HCT116 (cell line): ENCODE data around the gene OPRD1. TPM values are rescaled to one million over a fixed set of nuclear protein-coding genes. Genes with fewer than 3 reads are reported as not detected.

ENCODE experiments used
- ATAC-seq: fragments of 200-7000 bp; cut with Tn5 transposase; 2 replicates; pipeline ENCODE4 v1.9.1; 2020; ENCODE audit warnings: mild to moderate bottlenecking, moderate library complexity
- BruUV-seq: library from RNA; stranded (reverse); fragments of 400-500 nt; replicated peaks from 2 replicates; lab custom pipeline; 2021; lab: Mats Ljungman, UMichigan
- CTCF ChIA-PET: fragments of 300-600 bp; sonication (Branson Sonifier 250); formaldehyde crosslinking; loops from one replicate; lab custom pipeline; 2021; ENCODE audit warnings: antibody characterized with exemption; lab: Charles Lee
- POLR2A ChIA-PET: fragments of 300-600, 350-600 bp; sonication (Branson Sonifier 250); formaldehyde crosslinking; loops from one replicate; lab custom pipeline; 2021; ENCODE audit warnings: antibody characterized with exemption; lab: Charles Lee
- RAD21 ChIA-PET, 2 experiments: fragments of 300-600 bp; sonication (Branson Sonifier 250); formaldehyde crosslinking; loops; one replicate each; lab custom pipeline; 2023; ENCODE audit warnings: low total read pairs in 2 of 2; ENCODE audit not compliant: uncharacterized antibody in 2 of 2, unreplicated experiment in 2 of 2, low non-redundant PET in 1 of 2; lab: Charles Lee
- DNase-seq: peaks from one replicate; pipeline ENCODE4 v3.0.0-alpha.2; 2010; ENCODE audit warnings: low read depth, low spot score
- H2AFZ ChIP-seq: fragments of 200-600 bp; shearing (Covaris generic), sonication (generic); 2 replicates; pipeline ENCODE4 v1.6.1; 2017; ENCODE audit warnings: low read depth, mixed run types, mixed read lengths, antibody characterized with exemption, low read length; ENCODE audit not compliant: poor library complexity, severe bottlenecking
- H3K27ac ChIP-seq: 2 replicates; pipeline ENCODE4 v1.5.1; 2012; ENCODE audit warnings: low read depth, low read length
- H3K27me3 ChIP-seq: fragments of 200-600 bp; sonication (generic); 2 replicates; pipeline ENCODE4 v1.6.1; 2016; ENCODE audit warnings: mixed run types, low read length, mixed read lengths; ENCODE audit not compliant: insufficient read depth
- H3K36me3 ChIP-seq, 2 experiments: fragments of 200-500 bp in 1 of 2; fragments of 200-600 bp in 1 of 2; sonication (Bioruptor generic) in 1 of 2; sonication (generic) in 1 of 2; 2 replicates each; pipeline versions ENCODE4 v1.5.1 to v1.6.1; 2014 to 2016; ENCODE audit warnings: low read length in 2 of 2, inconsistent platforms in 1 of 2, mixed read lengths in 1 of 2, mixed run types in 1 of 2; ENCODE audit not compliant: insufficient read depth in 2 of 2, control insufficient read depth in 1 of 2
- H3K4me1 ChIP-seq, 2 experiments: fragments of 200-600 bp in 1 of 2; sonication (generic) in 1 of 2; 2 replicates each; pipeline versions ENCODE4 v1.5.1 to v1.6.1; 2012 to 2017; ENCODE audit warnings: low read length in 2 of 2, inconsistent platforms in 1 of 2, mild to moderate bottlenecking in 1 of 2, mixed read lengths in 1 of 2, mixed run types in 1 of 2, moderate library complexity in 1 of 2; ENCODE audit not compliant: insufficient read depth in 2 of 2, control insufficient read depth in 1 of 2
- H3K4me2 ChIP-seq: fragments of 200-600 bp; sonication (generic); 2 replicates; pipeline ENCODE4 v1.6.1; 2017; ENCODE audit warnings: mixed run types, low read length, mixed read lengths
- H3K4me3 ChIP-seq, 2 experiments: fragments of 200-600 bp in 1 of 2; sonication (generic) in 1 of 2; replicated peaks in 1 of 2; 2 replicates each; pipeline ENCODE4 v1.5.1; 2011 to 2016; ENCODE audit warnings: low read length in 2 of 2, control low read depth in 1 of 2, low read depth in 1 of 2, mild to moderate bottlenecking in 1 of 2, mixed read lengths in 1 of 2, mixed run types in 1 of 2
- H3K79me2 ChIP-seq: fragments of 200-600 bp; sonication (generic); 2 replicates; pipeline ENCODE4 v1.6.1; 2017; ENCODE audit warnings: mild to moderate bottlenecking, mixed run types, low read length, moderate library complexity, mixed read lengths; ENCODE audit not compliant: insufficient read depth
- H3K9ac ChIP-seq: fragments of 200-600 bp; sonication (generic); 2 replicates; pipeline ENCODE4 v1.6.1; 2016; ENCODE audit warnings: low read length, mixed read lengths
- H3K9me2 ChIP-seq: fragments of 200-600 bp; sonication (generic), shearing (Covaris generic); 2 replicates; pipeline ENCODE4 v1.6.1; 2017; ENCODE audit warnings: mixed run types, mild to moderate bottlenecking, moderate library complexity; ENCODE audit not compliant: insufficient read depth
- H3K9me3 ChIP-seq, 2 experiments: fragments of 200-500 bp in 1 of 2; fragments of 200-600 bp in 1 of 2; sonication (Bioruptor generic) in 1 of 2; sonication (generic) in 1 of 2; 2 replicates each; pipeline ENCODE4 v1.6.1; 2014 to 2017; ENCODE audit warnings: low read length in 2 of 2, mixed read lengths in 2 of 2, inconsistent platforms in 1 of 2, low read depth in 1 of 2, mild to moderate bottlenecking in 1 of 2, mixed run types in 1 of 2, moderate library complexity in 1 of 2; ENCODE audit not compliant: control insufficient read depth in 1 of 2, insufficient read depth in 1 of 2
- H4K20me1 ChIP-seq: fragments of 200-600 bp; sonication (generic), shearing (Covaris generic); 2 replicates; pipeline ENCODE4 v1.6.1; 2017; ENCODE audit warnings: mixed run types, mild to moderate bottlenecking, moderate library complexity; ENCODE audit not compliant: insufficient read depth
- CBX3 ChIP-seq: IDR thresholded peaks from 2 replicates; pipeline ENCODE4 v1.6.1; 2012; ENCODE audit warnings: low read depth
- EGR1 ChIP-seq: IDR thresholded peaks from 2 replicates; pipeline ENCODE4 v1.6.1; 2012; ENCODE audit warnings: low read depth
- ELF1 ChIP-seq: IDR thresholded peaks from 2 replicates; pipeline ENCODE4 v1.6.1; 2012; ENCODE audit warnings: low read depth, borderline replicate concordance
- EZH2 ChIP-seq: fragments of 200-600 bp; sonication (generic); IDR thresholded peaks from 2 replicates; pipeline ENCODE4 v1.6.1; 2017; ENCODE audit warnings: antibody characterized with exemption, mixed run types
- EZH2phosphoT487 ChIP-seq: fragments of 200-600 bp; IDR thresholded peaks from 2 replicates; pipeline ENCODE4 v1.6.1; 2018; ENCODE audit warnings: antibody characterized with exemption, borderline replicate concordance
- MAX ChIP-seq: IDR thresholded peaks from 2 replicates; pipeline ENCODE4 v1.6.1; 2012
- SIN3A ChIP-seq: IDR thresholded peaks from 2 replicates; pipeline ENCODE4 v1.6.1; 2012; ENCODE audit warnings: low read depth
- YY1 ChIP-seq: IDR thresholded peaks from 2 replicates; pipeline ENCODE4 v1.6.1; 2011; ENCODE audit warnings: low read length, low read depth, moderate library complexity, mild to moderate bottlenecking; ENCODE audit not compliant: insufficient replicate concordance; ENCODE audit errors: extremely low read depth
- ZBTB33 ChIP-seq: IDR thresholded peaks from 2 replicates; pipeline ENCODE4 v1.6.1; 2011; ENCODE audit warnings: mild to moderate bottlenecking, low read length, moderate library complexity; ENCODE audit not compliant: insufficient replicate concordance; ENCODE audit errors: extremely low read depth
- intact Hi-C: fragments of 100-400 bp; cut with micrococcal nuclease; formaldehyde crosslinking; loops from 2 replicates; pipeline ENCODE4 v1.10.0; 2022
- total RNA-seq: library from RNA; stranded (reverse); gene quantifications from one replicate; pipeline ENCODE4 v1.2.1, GENCODE V29; 2021; ENCODE audit not compliant: unreplicated experiment

OPRD1 gene
- total RNA-seq, 1 experiment from 2014 or later, result not detected

- RAD21 ChIA-PET, result no interaction called here
- CTCF ChIA-PET, result interaction anchor here (0.6 kb wide), 1 partner anchor 11 kb away, joined by 3 read pairs; no protein-coding TSS in a partner anchor
- no peak overlapping the region for H3K9ac ChIP-seq
- H3K36me3 ChIP-seq, result no peaks in the 10 kb centered on the region
- intact Hi-C loops, result loop anchor here (10.0 kb wide), 1 partner anchor 505 kb away; the partner anchor contains the start of gene PHACTR4
- H3K4me3 ChIP-seq, result no peak overlapping the region
- POLR2A ChIA-PET, result interaction anchor here (1.2 kb wide), 1 partner anchor 221 kb away, joined by 3 read pairs; the partner anchor contains the start of gene RNU11
- H2AFZ ChIP-seq, result no peak overlapping the region
- H3K27ac ChIP-seq, result no peak overlapping the region
- no peaks in the 10 kb centered on the region for H3K79me2 ChIP-seq
- no peaks in the 10 kb centered on the region for H4K20me1 ChIP-seq
- ATAC-seq (no peak), DNase-seq (no peak)
- TF ChIP-seq EZH2phosphoT487 (no peak), SIN3A (no peak)
- no peaks in the 10 kb centered on the region for H3K27me3 ChIP-seq
- no peaks in the 10 kb centered on the region for H3K9me2 ChIP-seq
- no peaks in the 10 kb centered on the region for H3K9me3 ChIP-seq
- H3K4me2 ChIP-seq, result no peak overlapping the region
- H3K4me1 ChIP-seq, result peaks cover 5 to 12% of the 10 kb centered on the region in 2 experiments
- no TSS peak for BruUV-seq
Observed at GRCh38 chr1:28869952-28870351, 58.0 kb downstream of the OPRD1 start.

- no peak overlapping the region for H3K9ac ChIP-seq
- H3K27ac ChIP-seq, result no peak overlapping the region
Observed at GRCh38 chr1:28871631-28872401, 59.8 kb downstream of the OPRD1 start.

More at GRCh38 chr1:28871631-28872401, 59.8 kb downstream of the OPRD1 start:
- TF ChIP-seq ELF1 (no peak), ZBTB33 (no peak), CBX3 (no peak), YY1 (no peak), EGR1 (no peak), EZH2 (no peak), EZH2phosphoT487 (no peak), MAX (no peak)
- no peak overlapping the region for H2AFZ ChIP-seq
- intact Hi-C loops, result loop anchor here (10.0 kb wide), 1 partner anchor 507 kb away; the partner anchor contains the start of gene PHACTR4
- no peak overlapping the region for H3K4me3 ChIP-seq
- no peaks in the 10 kb centered on the region for H3K27me3 ChIP-seq
- peaks cover 5 to 8% of the 10 kb centered on the region in 2 experiments for H3K4me1 ChIP-seq
- H3K79me2 ChIP-seq, result no peaks in the 10 kb centered on the region
- no peaks in the 10 kb centered on the region for H3K9me3 ChIP-seq
- ChIA-PET POLR2A (no interaction called here), RAD21 (no interaction called here), CTCF (no interaction called here)
- no peaks in the 10 kb centered on the region for H4K20me1 ChIP-seq
- H3K9me2 ChIP-seq, result no peaks in the 10 kb centered on the region
- H3K36me3 ChIP-seq, result no peaks in the 10 kb centered on the region
- DNase-seq (no peak), ATAC-seq (no peak)
- no TSS peak for BruUV-seq
- no peak overlapping the region for H3K4me2 ChIP-seq
